Ramos (cell line): ENCODE results near the gene TBCK.

ENCODE experiments used
- in situ Hi-C: fragments of 300-500 bp; cut with MboI; formaldehyde crosslinking; loops from one replicate; pipeline ENCODE4 v1.14.3; 2022; ENCODE audit warnings: low sequenced_read_pairs; ENCODE audit not compliant: unreplicated experiment

Gene TBCK

DNA sequence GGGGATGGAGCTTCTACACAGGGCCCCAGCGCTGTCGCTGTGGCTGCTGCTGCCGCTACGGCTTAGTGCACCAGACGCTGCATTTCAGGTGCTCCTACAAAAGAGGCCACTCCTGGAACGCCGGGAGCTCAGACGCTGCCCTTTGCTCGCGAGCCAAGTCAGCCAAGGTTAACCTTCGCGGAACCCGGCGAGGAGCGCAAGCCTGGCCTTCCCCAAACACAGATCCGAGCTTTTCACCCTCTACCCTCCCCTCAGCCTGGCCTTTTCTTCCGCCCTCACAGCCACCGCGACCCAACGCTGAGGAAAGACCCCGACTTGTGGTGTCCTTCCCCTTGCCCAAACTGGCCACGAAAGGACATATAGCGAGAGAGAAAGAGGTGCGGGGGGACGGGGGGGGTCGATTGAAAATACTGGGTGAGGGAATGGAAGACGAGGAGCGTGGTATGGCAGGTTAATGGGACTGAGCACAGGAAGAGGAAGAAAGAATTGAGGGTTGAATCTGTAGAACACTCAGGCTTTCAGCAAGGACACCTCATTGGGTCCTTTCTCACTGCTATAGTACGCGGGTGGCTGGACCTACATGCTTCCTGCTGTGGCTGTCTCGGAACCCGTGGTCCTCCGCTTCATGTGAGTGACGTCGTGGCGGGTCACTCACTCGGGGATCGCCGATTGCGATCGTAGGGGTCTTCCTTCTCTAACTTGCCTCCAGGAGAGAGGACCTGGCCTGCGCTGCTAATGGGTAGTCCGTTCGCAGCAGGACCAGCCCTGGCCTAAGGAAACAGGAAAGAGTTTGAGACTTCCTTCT, at the start of gene TBCK, which contains the start of gene AIMP1:
Gene TBCK (minus strand): TSS at position 242 of the 805 bp plus-strand sequence. CDS start 7,249 bp downstream, outside the sequence.
Gene AIMP1 (plus strand): TSS at position 583 of the 805 bp plus-strand sequence. CDS start 8,460 bp downstream, outside the sequence.
- in situ Hi-C loops: no loop called here

DNA sequence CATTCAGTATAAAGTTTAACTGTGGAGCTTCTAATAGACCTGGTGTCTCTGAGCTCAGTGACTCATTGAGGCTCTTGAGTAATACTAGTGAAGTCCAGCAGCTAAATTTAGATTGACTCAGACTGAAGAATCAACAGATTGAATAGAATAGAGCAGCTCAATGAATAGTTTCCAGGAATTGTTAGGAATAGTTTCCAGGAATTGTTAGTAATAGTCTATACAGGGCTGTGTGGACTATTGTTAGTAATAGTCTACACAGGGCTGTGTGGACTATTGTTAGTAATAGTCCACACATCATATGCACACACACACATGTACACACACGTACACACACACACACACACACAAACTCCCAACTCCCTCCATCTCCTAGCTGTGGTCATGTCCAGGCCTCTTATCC, 49.6 kb upstream of the TBCK start:
- in situ Hi-C loops: no loop called here

DNA sequence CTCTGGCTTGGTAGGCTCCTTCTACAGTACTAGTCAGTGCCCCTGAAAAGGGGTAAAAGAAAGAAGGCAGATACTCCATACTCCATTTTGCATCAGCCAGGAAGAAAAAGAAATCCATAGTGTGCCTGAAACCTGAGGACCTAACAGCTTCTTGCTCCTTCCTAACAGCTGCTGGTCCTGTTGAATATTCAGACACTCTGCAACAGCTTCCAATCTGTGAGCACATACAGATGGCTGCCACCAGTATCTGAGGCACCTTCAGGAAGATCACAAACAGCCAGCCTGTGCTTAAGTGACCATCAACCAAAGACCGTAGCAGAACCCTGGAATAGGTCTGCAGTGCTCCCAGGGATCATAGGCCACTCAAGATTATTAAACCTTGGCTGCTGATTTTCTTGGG, 48.3 kb upstream of the TBCK start:
- in situ Hi-C loops: no loop called here

DNA sequence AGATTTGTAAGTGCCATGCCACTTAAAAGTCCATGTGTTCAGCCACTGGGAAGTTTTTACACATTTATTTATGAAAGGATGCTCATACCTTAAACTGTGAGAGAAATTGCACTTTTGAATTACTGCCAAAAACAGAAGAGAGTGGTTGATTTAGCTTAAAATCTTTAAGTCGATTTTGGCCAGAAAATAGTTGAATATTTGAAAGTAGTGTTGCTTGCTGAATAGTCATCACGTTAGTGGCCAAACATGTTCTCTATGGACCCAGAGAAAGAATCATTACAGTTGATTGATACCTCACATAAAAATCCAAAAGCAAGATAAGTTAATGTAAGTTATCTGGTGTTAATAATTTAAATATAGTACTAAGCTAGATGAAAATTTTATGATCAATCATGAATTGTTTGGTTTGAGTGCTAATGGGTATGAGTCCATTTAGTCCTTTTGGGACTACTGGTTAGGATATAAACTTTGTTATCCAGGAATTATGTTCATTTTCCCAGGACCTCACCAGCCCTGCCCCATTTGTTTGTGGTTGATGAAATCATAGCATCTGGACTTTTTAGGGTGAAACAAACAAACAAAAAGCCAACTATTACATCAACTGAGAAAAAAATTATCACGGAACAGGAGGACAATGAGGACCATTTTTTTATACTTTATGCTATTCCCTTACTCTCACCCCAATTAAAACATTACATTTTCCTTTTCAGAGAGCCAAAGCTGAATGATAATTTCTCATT, 46.2 kb upstream of the TBCK start:
- in situ Hi-C loops: no loop called here

DNA sequence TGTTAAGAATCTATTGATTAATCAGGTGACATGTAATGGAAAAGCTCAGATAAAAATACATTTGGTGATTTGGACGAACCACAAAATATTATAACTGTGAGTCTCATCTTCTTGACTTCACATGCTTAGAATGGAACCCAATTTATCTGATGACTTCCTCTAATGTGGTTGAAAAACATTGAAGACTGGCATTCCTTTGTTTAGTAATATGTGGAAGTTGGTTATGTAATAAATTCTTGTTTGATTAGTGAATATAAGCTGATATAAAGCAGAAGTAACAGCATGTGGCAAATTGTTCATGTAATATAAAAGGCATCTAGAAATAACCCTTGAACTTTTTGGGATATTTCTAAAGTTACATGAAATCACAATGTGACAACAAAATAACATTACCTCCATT, 42.9 kb upstream of the TBCK start:
- in situ Hi-C loops: no loop called here

DNA sequence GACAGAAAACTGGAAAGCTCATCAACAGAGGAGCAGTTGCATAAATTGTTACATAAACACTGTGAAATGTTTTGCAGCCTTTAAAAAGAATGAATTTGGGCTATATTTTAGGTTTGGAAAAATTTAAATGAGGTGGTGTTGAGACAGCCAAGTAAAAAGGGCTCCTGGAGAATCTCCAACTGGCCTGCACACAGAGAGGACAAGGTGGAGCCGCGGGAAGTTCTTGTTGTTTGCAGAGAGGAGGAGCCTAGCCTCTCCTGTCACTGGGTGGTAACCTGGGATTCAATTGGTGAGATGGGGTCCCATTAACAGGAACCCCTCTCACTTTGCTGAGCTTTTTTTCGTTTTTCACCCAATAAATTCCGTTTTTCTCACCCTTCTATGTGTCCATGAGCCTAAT, 39.2 kb upstream of the TBCK start:
- in situ Hi-C loops: no loop called here

DNA sequence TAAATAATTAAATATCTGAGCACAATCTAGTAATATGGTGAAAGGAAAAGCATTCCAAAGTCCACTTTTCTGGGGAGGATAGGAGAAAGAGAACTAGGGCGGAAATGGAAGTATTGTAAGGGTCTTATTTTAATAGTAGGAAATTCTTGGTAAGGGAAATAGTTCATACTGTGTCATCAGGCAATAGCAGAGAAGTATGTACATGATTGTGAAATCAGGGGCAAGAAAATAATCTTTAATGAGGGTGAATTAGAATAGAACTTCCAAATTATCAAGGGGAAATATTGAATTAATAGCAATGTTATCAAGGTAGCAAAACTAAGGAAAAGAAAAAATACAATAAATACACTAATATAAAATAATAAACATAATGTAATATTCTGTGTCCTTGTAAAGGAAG, 37.8 kb upstream of the TBCK start:
- in situ Hi-C loops: no loop called here

DNA sequence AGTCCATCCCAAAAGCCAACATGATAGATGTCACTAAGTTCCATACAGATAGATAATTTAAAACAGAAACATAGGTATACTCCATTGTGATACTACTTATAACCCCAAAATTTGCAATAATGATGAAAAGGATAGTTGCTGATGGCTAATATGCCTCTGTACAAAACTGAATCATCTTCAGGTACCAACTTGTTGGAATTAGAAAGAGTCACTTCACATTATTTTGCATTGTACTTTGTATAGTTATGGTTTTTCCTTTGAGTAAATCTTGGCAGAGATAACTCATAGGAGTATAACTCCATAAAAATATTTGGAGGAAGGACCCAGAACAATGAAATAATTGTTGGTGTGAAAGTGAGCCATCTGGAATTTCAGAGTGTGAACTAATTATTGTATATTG, 35.0 kb upstream of the TBCK start:
- in situ Hi-C loops: no loop called here

DNA sequence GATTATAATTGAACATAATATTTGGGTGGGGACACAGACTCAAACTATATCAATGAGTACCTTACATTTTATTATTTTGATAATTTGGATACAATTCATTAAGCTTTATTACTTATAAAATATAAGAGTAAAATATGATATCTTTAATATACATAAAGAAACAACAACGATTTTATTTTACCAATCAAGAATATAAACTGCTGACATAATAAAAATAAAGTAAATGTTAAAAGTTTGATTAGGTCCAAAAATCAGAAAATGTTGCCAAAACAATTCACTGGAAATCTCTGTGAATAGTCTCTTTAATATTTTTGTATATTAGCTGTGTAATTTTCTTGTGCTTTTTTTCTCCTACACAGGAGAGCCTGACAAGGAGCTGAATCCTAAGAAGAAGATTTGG, 31.2 kb upstream of the TBCK start:
- in situ Hi-C loops: no loop called here

DNA sequence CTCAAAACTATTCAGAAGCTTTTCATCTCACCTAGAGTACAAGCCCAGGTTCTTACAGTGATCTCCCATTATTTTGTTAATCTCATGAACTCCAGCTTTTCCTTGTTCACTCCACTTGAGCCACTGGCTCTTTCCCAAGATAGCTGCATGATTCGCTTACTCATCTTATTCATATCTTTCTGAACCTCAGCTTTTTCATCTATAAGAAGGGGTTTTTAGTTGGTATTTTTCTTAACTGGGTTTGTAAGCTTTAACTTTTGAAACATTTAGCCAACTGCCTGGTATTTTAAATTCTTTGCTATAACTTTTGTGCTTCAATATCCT, 28.6 kb upstream of the TBCK start:
- in situ Hi-C loops: no loop called here

DNA sequence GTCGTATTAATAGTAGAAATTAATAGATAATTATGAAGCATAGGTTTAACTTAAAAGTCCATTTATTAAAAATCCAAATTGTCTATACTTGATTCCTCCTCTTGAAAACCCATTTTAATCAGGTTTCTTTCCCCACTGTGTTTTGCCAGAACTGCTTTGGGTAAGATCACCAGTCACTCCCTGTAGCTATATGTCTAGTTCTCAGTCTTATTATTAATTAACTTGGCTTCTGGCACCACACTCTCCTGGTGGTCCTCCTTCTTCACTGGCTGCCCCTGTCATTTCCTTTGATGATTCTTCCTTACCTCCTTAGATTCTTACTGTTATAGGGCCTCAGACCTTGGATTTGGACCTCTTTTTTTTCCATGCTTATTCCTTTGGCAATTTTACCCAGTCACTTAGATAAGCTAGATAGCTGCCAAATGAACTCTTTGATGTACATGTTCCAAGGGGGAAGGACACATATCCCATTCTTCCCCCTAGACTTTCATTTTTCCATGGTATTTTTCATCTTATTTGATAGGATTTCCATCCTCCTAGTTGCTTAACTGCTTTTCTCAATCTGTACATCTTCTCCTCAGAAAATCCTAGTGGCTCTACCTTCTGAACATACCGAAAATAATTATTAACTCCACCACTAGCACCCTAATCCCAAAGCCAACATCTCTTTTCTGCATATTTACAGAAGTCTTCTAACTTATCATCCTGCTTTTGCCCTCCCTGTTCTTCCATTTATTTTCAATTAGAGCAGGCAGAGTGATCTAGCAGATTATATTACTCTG, 28.0 kb upstream of the TBCK start:
- in situ Hi-C loops: no loop called here

DNA sequence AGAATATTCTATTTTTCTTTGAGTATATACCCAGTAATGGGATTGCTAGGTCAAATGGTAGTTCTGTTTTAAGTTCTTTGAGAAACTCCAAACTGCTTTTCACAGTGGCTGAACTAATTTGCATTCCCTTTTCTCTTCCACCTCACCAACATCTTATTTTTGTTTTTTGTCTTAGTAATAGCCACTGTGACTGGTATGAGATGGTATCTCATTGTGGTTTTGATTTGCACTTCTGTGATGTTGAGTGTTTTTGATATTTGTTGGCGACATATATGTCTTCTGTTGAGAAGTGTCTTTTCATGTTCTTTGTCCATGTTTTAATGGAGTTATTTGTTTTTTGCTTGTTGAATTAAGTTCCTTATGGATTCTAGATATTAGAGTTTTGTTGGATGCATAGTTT, 24.8 kb upstream of the TBCK start:
- in situ Hi-C loops: no loop called here

DNA sequence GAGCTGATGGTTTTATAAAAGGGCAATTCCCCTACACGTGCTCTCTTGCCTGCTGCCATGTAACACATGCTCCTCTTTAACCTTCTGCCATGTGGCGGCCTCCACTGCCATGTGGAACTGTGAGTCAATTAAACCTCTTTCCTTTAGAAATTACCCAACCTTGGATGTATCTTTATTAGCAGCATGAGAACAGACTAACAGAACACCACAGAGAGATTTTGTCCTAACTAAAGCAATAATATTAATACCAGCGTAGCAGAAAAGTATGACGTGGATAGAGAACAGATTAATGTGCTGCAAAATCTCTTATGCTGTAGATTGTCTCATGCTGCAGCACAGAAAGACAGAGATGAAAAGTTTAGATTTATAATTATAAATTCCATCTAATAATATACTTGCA, 23.4 kb upstream of the TBCK start:
- in situ Hi-C loops: no loop called here

DNA sequence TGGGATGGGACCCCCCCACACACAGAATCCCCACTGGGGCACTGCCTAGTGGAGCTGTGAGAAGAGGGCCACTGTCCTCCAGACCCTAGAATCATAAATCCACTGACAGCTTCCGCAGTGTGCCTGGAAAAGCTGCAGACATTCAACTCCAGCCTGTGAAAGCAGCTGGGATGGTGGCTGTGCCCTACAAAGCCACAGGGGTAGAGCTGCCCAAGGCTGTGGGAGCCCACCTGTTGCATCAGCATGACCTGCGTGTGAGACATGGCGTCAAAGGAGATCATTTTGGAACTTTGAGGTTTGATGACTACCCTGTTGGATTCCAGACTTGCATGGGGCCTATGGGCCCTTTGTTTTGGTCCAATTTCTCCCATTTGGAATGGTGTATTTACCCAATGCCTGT, 22.7 kb upstream of the TBCK start:
- in situ Hi-C loops: no loop called here

DNA sequence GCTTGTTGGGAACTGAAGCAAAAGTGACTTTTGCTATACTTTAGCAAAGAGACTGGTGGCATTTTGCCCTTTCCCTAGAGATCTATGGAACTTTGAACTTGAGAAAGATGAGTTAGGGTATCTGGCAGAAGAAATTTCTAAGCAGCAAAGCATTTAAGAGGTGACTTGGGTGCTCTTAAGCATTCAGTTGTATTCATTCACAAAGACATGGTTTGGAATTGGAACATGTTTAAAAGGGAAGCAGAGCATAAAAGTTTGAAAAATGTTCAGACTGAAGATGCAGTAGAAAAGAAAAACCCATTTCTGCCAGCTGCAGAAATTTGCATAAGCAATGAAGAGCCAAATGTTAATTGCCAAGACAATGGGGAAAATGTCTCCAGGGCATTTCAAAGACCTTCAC, 21.9 kb upstream of the TBCK start:
- in situ Hi-C loops: no loop called here

DNA sequence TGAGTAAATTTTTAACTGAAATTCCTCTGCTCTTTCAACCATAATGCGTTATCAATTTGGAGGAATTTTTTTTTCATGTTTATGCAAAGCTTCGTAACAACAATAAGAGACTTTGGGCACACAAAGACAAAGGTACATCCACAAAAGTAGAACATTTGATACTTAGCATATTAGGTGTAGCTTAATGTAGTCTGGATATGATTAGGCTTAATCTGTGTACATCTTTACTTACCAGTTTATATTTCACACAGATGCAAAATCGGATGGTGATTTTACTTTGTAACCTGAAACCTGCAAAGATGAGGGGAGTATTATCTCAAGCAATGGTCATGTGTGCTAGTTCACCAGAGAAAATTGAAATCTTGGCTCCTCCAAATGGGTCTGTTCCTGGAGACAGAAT, 20.6 kb upstream of the TBCK start:
- in situ Hi-C loops: no loop called here

DNA sequence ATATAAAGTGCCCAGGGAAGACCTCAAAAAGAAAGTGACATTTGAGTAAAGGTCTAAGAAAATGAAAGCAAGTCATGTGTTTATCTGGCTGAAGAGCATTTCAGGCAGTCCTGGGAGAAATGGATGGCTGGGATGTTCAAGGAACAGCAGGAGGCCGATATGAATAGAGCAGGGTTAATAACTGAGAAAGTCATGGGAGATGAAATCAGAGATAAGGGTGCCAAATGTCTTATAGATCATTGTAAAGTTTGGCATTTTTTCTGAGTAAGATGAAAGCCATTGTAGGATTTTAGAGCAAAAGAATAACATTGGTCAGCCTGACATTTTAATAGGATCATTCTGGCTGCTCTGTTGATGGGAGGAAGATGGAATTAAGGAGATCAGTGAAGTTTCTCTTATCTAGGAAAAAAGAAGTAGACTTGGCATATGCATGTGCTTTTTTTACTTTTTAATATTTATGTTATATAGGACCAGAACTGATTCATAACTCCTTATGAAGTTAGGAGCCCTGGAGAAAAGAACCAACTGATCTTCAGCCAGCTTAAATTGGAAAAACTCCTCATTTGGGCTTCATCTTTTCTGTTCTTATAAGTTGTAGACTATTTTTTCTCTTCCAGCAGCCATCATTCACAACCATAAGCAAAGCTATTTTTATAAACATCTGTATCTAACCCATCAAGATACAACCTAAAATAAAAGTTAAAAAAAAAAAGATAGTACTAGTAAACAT, 18.9 kb upstream of the TBCK start:
- in situ Hi-C loops: no loop called here

DNA sequence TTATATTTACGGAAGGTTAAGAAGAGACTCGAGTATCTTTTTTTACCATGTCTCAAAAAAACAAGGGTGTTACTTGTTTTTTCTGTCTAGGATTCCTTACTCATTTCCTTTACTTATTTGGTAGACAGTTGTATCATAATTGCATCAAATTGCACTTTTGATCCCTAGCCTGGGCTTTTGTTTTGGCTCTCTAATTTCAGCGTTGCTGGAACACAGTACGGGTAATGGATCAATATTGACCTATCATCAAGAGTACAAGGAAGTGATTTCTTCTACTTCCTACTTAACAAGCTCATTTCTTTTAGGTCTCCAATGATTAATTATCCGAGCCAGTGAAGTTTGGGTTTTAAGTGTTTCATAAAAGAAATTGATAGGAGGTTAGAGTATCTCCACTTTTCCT, 17.2 kb upstream of the TBCK start:
- in situ Hi-C loops: no loop called here

DNA sequence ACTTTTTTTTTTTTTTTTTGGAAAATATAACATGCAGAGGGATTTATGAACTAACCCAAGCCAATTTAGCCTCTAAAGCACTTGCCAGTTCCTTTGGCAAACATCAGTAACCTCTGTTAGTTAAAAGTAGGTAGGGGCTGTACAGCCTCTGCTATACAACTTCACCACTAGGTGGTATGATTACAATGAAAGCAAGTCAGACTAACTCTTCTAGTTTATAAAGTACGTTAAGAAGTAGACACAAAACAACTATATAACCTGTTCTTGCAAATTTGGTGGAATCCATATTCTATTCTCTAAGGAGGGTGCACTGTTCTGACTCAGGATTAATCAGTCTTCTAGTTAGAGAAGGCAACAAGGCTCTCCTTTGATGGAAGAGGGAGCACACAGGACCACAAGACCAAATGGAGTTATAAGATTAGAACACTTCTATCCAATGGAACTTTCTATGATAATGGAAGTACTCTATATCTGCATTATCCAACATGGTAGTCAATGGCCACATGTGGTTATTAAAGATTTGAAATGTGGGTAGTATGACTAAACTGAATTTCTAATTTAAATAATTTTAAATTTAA, 13.1 kb upstream of the TBCK start:
- in situ Hi-C loops: no loop called here

DNA sequence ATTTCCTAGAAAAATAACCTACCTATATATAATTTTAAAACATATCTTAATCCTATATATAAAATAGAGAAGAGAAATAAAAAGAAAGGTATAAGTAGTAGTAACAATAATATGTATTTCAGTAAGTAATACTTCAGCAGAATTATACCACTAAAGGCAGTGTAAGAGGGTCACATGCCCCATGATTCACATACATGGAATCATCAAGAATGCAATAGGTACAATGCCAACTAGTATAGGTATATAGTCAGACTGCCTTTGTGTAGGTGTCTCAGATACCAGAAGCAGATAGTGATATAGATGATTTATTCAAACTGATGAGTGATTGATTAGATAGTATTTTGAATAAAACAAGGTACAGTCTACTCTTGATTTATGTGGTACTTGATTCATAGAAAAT, 9.8 kb upstream of the TBCK start:
- in situ Hi-C loops: no loop called here
